ENCODE results near the gene OSBPL9. TPM values are rescaled to one million over a fixed set of nuclear protein-coding genes. Genes with fewer than 3 reads are reported as not detected.
"Not testable (repeated sequence)": the region's sequence is repeated elsewhere in the genome, so short reads cannot be mapped to it uniquely, and the experiment has no call there.

Gene OSBPL9
- polyA plus RNA-seq, 3 donors = 25.5 to 34.0 (median 28.0) TPM

GRCh38 chr1:51689075-51689440 is 72.2 kb downstream of the OSBPL9 start:
- H3K27ac ChIP-seq (ENCODE audit: low read depth, low read length) = no peak overlapping the region

GRCh38 chr1:51689643-51690042 is 72.8 kb downstream of the OSBPL9 start:
- no peak overlapping the region for H3K27ac ChIP-seq (ENCODE audit: low read depth, low read length)

- WGBS, 3 donors = 20 to 48% (median 40%) methylated on average over 3 of the region's 3 CpGs
- no peak overlapping the region for H3K27ac ChIP-seq (ENCODE audit: low read depth, low read length)
These were observed 73.5 kb downstream of the OSBPL9 start for GRCh38 chr1:51690285-51690961.

- H3K27ac ChIP-seq (ENCODE audit: low read depth, low read length) = no peak overlapping the region
- WGBS, 3 donors = 83 to 92% (median 91%) methylated on average over 5 of the region's 5 CpGs
These were observed 75.0 kb downstream of the OSBPL9 start for GRCh38 chr1:51691920-51692319.

- 62 to 88% (median 84%) methylated on average over 4 of the region's 4 CpGs for WGBS, 3 donors
- no peak overlapping the region for H3K27ac ChIP-seq (ENCODE audit: low read depth, low read length)
These were observed 76.7 kb downstream of the OSBPL9 start for GRCh38 chr1:51693419-51694155.

- 77 to 98% (median 77%) methylated on average over 3 of the region's 3 CpGs for WGBS, 3 donors
- H3K27ac ChIP-seq (ENCODE audit: low read depth, low read length) = no peak overlapping the region
These were observed 80.3 kb downstream of the OSBPL9 start for GRCh38 chr1:51697166-51697565.

GRCh38 chr1:51699391-51699790 is 82.5 kb downstream of the OSBPL9 start:
- H3K27ac ChIP-seq (ENCODE audit: low read depth, low read length) = no peak overlapping the region
- 91 to 94% (median 91%) methylated on average over 1 of the region's 1 CpG for WGBS, 3 donors

- WGBS, 3 donors = 94 to 98% (median 97%) methylated on average over 6 of the region's 7 CpGs
- not testable (repeated sequence) for H3K27ac ChIP-seq (ENCODE audit: low read depth, low read length)
These were observed 84.9 kb downstream of the OSBPL9 start for GRCh38 chr1:51701782-51702181.

- 78 to 83% (median 83%) methylated on average over 1 of the region's 2 CpGs for WGBS, 3 donors
These were observed 85.3 kb downstream of the OSBPL9 start for GRCh38 chr1:51702220-51702619.

GRCh38 chr1:51705035-51705434 is 88.1 kb downstream of the OSBPL9 start:
- H3K27ac ChIP-seq (ENCODE audit: low read depth, low read length) = no peak overlapping the region
- WGBS, 3 donors = 96 to 99% (median 96%) methylated on average over 2 of the region's 2 CpGs

More at GRCh38 chr1:51702220-51702619, 85.3 kb downstream of the OSBPL9 start:
- H3K27ac ChIP-seq (ENCODE audit: low read depth, low read length) = not testable (repeated sequence)

GRCh38 chr1:51708911-51709760 is 92.2 kb downstream of the OSBPL9 start:
- no peak overlapping the region for H3K27ac ChIP-seq (ENCODE audit: low read depth, low read length)
- 88 to 94% (median 93%) methylated on average over 15 of the region's 15 CpGs for WGBS, 3 donors

GRCh38 chr1:51709951-51710350 is 93.1 kb downstream of the OSBPL9 start:
- H3K27ac ChIP-seq (ENCODE audit: low read depth, low read length) = no peak overlapping the region
- WGBS, 3 donors = 71 to 96% (median 91%) methylated on average over 2 of the region's 2 CpGs

GRCh38 chr1:51712590-51712989 is 95.7 kb downstream of the OSBPL9 start:
- WGBS, 3 donors = 100% methylated on average over 1 of the region's 1 CpG
- H3K27ac ChIP-seq (ENCODE audit: low read depth, low read length) = no peak overlapping the region

GRCh38 chr1:51714374-51715019 is 97.6 kb downstream of the OSBPL9 start:
- H3K27ac ChIP-seq (ENCODE audit: low read depth, low read length) = no peak overlapping the region
- WGBS, 3 donors = 94 to 98% (median 95%) methylated on average over 8 of the region's 8 CpGs

- H3K27ac ChIP-seq (ENCODE audit: low read depth, low read length) = no peak overlapping the region
- WGBS, 3 donors = 95 to 100% (median 97%) methylated on average over 4 of the region's 4 CpGs
These were observed 98.5 kb downstream of the OSBPL9 start for GRCh38 chr1:51715369-51715768.

GRCh38 chr1:51716746-51717145 is 99.9 kb downstream of the OSBPL9 start:
- no peak overlapping the region for H3K27ac ChIP-seq (ENCODE audit: low read depth, low read length)
- WGBS, 3 donors = 98 to 100% (median 100%) methylated on average over 3 of the region's 3 CpGs

- H3K27ac ChIP-seq (ENCODE audit: low read depth, low read length) = no peak overlapping the region
- WGBS, 3 donors = 95 to 96% (median 95%) methylated on average over 3 of the region's 3 CpGs
These were observed 101.0 kb downstream of the OSBPL9 start for GRCh38 chr1:51717842-51718241.

GRCh38 chr1:51719146-51719545 is 102.3 kb downstream of the OSBPL9 start:
- no peak overlapping the region for H3K27ac ChIP-seq (ENCODE audit: low read depth, low read length)
- WGBS, 3 donors = 78 to 92% (median 88%) methylated on average over 2 of the region's 2 CpGs

- 93 to 97% (median 97%) methylated on average over 4 of the region's 4 CpGs for WGBS, 3 donors
- H3K27ac ChIP-seq (ENCODE audit: low read depth, low read length) = no peak overlapping the region
These were observed 107.9 kb downstream of the OSBPL9 start for GRCh38 chr1:51724797-51725196.

Measured in adipose tissue (tissue), 3 donors.